Measurements from ENCODE around the gene DDX42. TPM values are rescaled to one million over a fixed set of nuclear protein-coding genes. Genes with fewer than 3 reads are reported as not detected.

The DDX42 gene
- total and polyA plus RNA-seq, 9 of the 15 experiments (the other 6 are each of a cell fraction or from before 2014, with no cell fraction given): 16.5 to 149 (median 87.6) TPM

GRCh38 chr17:63845509-63845908 lies 71.5 kb downstream of the DDX42 start:
- Histone ChIP-seq H3K4me3 (no peak overlapping the region), H3K9me3 (replicated peaks; ENCODE audit: control insufficient read depth, insufficient read depth, low read depth, low read length) (0 out of 2 replicates have a peak, but pooled peaks cover 2% of the 10 kb centered on the region), H4K20me1 (replicated peaks; ENCODE audit: control insufficient read depth, insufficient read depth, low read length) (no peaks in the 10 kb centered on the region), H3K27ac (ENCODE audit: extremely low read depth, low read depth, low read length) (no peak overlapping the region), H2AFZ (ENCODE audit: low read depth, low read length) (no peak overlapping the region), H3K27me3 (ENCODE audit: control insufficient read depth in 2 of 2, insufficient read depth in 2 of 2, low read length in 2 of 2) (no peaks in the 10 kb centered on the region), H3K9ac (ENCODE audit: insufficient read depth in 1 of 2, low read depth in 2 of 2, low read length in 2 of 2) (no peak overlapping the region), H3K36me3 (ENCODE audit: control insufficient read depth, insufficient read depth, low read length) (peaks cover 7% of the 10 kb centered on the region; the same call in 1 of the 3 replicates), H3K4me2 (ENCODE audit: insufficient read depth, low read length) (no peak overlapping the region), H3K9me1 (ENCODE audit: control insufficient read depth, insufficient read depth, low read length) (no peaks in the 10 kb centered on the region), H3K79me2 (ENCODE audit: control insufficient read depth, insufficient read depth, low read length) (peaks cover 39% of the 10 kb centered on the region), H3K4me1 (replicated peaks in 1 of 2; ENCODE audit: control insufficient read depth in 2 of 2, insufficient read depth in 2 of 2, low read length in 2 of 2) (peaks cover 28 to 49% of the 10 kb centered on the region in 2 experiments)
- ATAC-seq (no peak), FAIRE-seq (no peak), DNase-seq (ENCODE audit: extremely low read depth in 1 of 4, low spot score in 3 of 4) (no peak)
- 67% methylated on average over 1 of the region's 1 CpG for WGBS (ENCODE audit: insufficient coverage, low coverage, missing lambda C conversion rate)
- in situ Hi-C loops (cut with MboI): loop anchor here (25.0 kb wide), 1 partner anchor 408 kb away; the partner anchor contains the start of gene CYB561
- no TSS peak for BruUV-seq (replicated peaks)
- POLR2A ChIA-PET: no interaction called here
- intact Hi-C loops (cut with micrococcal nuclease): loop anchor here (10.0 kb wide), 2 partner anchors 221 to 411 kb away; partner anchors contain the start of gene MAP3K3
- CTCF ChIA-PET (ENCODE audit: low intra/inter-chr PET ratio): no interaction called here
- no peak for TF ChIP-seq ESRRA (IDR thresholded peaks at IDR 0.05; ENCODE audit: borderline replicate concordance, low read depth)
- TF ChIP-seq NFIX (CRISPR knock-in tag; IDR thresholded peaks at IDR 0.05; ENCODE audit: low read depth): no peak
- no peak for TF ChIP-seq ZFP36 (IDR thresholded peaks at IDR 0.05; ENCODE audit: low read depth, low read length, partially characterized antibody)
- no peak for TF ChIP-seq RUNX1 (IDR thresholded peaks at IDR 0.05; ENCODE audit: low read depth)
- TF ChIP-seq JUN (IDR thresholded peaks at IDR 0.05; ENCODE audit: borderline replicate concordance, low read depth, low read length): no peak
- TF ChIP-seq JUN (CRISPR knock-in tag; IDR thresholded peaks at IDR 0.05; ENCODE audit: borderline replicate concordance): no peak
- no peak for TF ChIP-seq PHB (CRISPR knock-in tag; IDR thresholded peaks at IDR 0.05)
- no peak for TF ChIP-seq NR3C1 (CRISPR knock-in tag; IDR thresholded peaks at IDR 0.05)
- no peak for TF ChIP-seq CEBPG (CRISPR knock-in tag; IDR thresholded peaks at IDR 0.05)
- TF ChIP-seq CEBPG (tag; conservative IDR thresholded peaks at IDR 0.05 in 1 of 2, IDR thresholded peaks at IDR 0.05 in 1 of 2): peak; percentile 62 to 76
- TF ChIP-seq UBTF (IDR thresholded peaks at IDR 0.05; ENCODE audit: borderline replicate concordance in 1 of 2, low read depth in 2 of 2, low read length in 2 of 2): no peak
- no peak for TF ChIP-seq MCM3 (IDR thresholded peaks at IDR 0.05)
- no peak for TF ChIP-seq XRCC4 (IDR thresholded peaks at IDR 0.05; ENCODE audit: extremely low read depth, insufficient read depth, insufficient read length)
- no peak for TF ChIP-seq ZNF398 (CRISPR knock-in tag; IDR thresholded peaks at IDR 0.05)
